ENCODE results near the gene FBN2. TPM values are rescaled to one million over a fixed set of nuclear protein-coding genes. Genes with fewer than 3 reads are reported as not detected.
"Not testable (repeated sequence)": the region's sequence is repeated elsewhere in the genome, so short reads cannot be mapped to it uniquely, and the experiment has no call there.

FBN2 gene
- total RNA-seq, 1 donor from 2014 or later, result 23.8 TPM

GRCh38 chr5:128490761-128491160 is 47.3 kb downstream of the FBN2 start:
- intact Hi-C loops (cut with DNase I), result loop anchor here (10.0 kb wide), 1 partner anchor 96 kb away; no protein-coding TSS in a partner anchor
- DNase-seq (ENCODE audit: missing footprints), result no peak

GRCh38 chr5:128487041-128487440 is 51.0 kb downstream of the FBN2 start:
- intact Hi-C loops (cut with DNase I), result no loop called here
- ATAC-seq (no peak), DNase-seq (ENCODE audit: missing footprints) (no peak)

More at GRCh38 chr5:128490761-128491160, 47.3 kb downstream of the FBN2 start:
- no peak for ATAC-seq

GRCh38 chr5:128483738-128484137 is 54.3 kb downstream of the FBN2 start:
- DNase-seq (ENCODE audit: missing footprints), result no peak
- no peak for ATAC-seq
- intact Hi-C loops (cut with DNase I), result no loop called here

- intact Hi-C loops (cut with DNase I), result no loop called here
- ATAC-seq (no peak), DNase-seq (ENCODE audit: missing footprints) (no peak)
Measured at GRCh38 chr5:128480906-128481633, 57.0 kb downstream of the FBN2 start.

GRCh38 chr5:128480158-128480557 is 57.9 kb downstream of the FBN2 start:
- ATAC-seq (no peak), DNase-seq (ENCODE audit: missing footprints) (no peak)
- intact Hi-C loops (cut with DNase I), result no loop called here

GRCh38 chr5:128478386-128479368 is 59.4 kb downstream of the FBN2 start:
- no peak for DNase-seq (ENCODE audit: missing footprints)
- no peak for ATAC-seq
- intact Hi-C loops (cut with DNase I), result no loop called here

GRCh38 chr5:128477944-128478343 is 60.1 kb downstream of the FBN2 start:
- intact Hi-C loops (cut with DNase I), result no loop called here
- ATAC-seq, result peak; percentile 49
- no peak for DNase-seq (ENCODE audit: missing footprints)

GRCh38 chr5:128475693-128476092 is 62.4 kb downstream of the FBN2 start:
- intact Hi-C loops (cut with DNase I), result no loop called here
- no peak for DNase-seq (ENCODE audit: missing footprints)
- no peak for ATAC-seq

- intact Hi-C loops (cut with DNase I), result no loop called here
- ATAC-seq (no peak), DNase-seq (ENCODE audit: missing footprints) (no peak)
Measured at GRCh38 chr5:128472919-128473318, 65.1 kb downstream of the FBN2 start.

- ATAC-seq (no peak), DNase-seq (ENCODE audit: missing footprints) (no peak)
- intact Hi-C loops (cut with DNase I), result no loop called here
Measured at GRCh38 chr5:128472036-128472435, 66.0 kb downstream of the FBN2 start.

GRCh38 chr5:128470663-128471062 is 67.4 kb downstream of the FBN2 start:
- no peak for DNase-seq (ENCODE audit: missing footprints)
- intact Hi-C loops (cut with DNase I), result no loop called here
- ATAC-seq, result no peak

- no peak for ATAC-seq
- no peak for DNase-seq (ENCODE audit: missing footprints)
- intact Hi-C loops (cut with DNase I), result no loop called here
Measured at GRCh38 chr5:128469912-128470311, 68.1 kb downstream of the FBN2 start.

GRCh38 chr5:128466980-128467379 is 71.1 kb downstream of the FBN2 start:
- DNase-seq (ENCODE audit: missing footprints) (no peak), ATAC-seq (no peak)
- intact Hi-C loops (cut with DNase I), result no loop called here

- no peak for DNase-seq (ENCODE audit: missing footprints)
- intact Hi-C loops (cut with DNase I), result no loop called here
- ATAC-seq, result no peak
Measured at GRCh38 chr5:128466554-128466953, 71.5 kb downstream of the FBN2 start.

GRCh38 chr5:128464596-128464995 is 73.4 kb downstream of the FBN2 start:
- peak; percentile 60 for DNase-seq (ENCODE audit: missing footprints)
- intact Hi-C loops (cut with DNase I), result no loop called here
- no peak for ATAC-seq

- no peak for ATAC-seq
- intact Hi-C loops (cut with DNase I), result no loop called here
- DNase-seq (ENCODE audit: missing footprints), result no peak
Measured at GRCh38 chr5:128462330-128462729, 75.7 kb downstream of the FBN2 start.

GRCh38 chr5:128457147-128457915 is 80.7 kb downstream of the FBN2 start:
- intact Hi-C loops (cut with DNase I); DNase-seq (ENCODE audit: missing footprints); ATAC-seq: not testable (repeated sequence)

GRCh38 chr5:128455841-128456361 is 82.1 kb downstream of the FBN2 start:
- ATAC-seq (no peak), DNase-seq (ENCODE audit: missing footprints) (no peak)
- intact Hi-C loops (cut with DNase I), result no loop called here

GRCh38 chr5:128453121-128453520 is 84.9 kb downstream of the FBN2 start:
- intact Hi-C loops (cut with DNase I), result no loop called here
- DNase-seq (ENCODE audit: missing footprints) (no peak), ATAC-seq (no peak)

Data from Right ventricle myocardium inferior (tissue), 1 donor.